Measurements from ENCODE around the gene CLBA1.

- TF ChIP-seq CHCHD3 (CRISPR knock-in tag; IDR thresholded peaks at IDR 0.05) (no peak), PREB (CRISPR knock-in tag; IDR thresholded peaks at IDR 0.05) (no peak), NFYB (IDR thresholded peaks at IDR 0.05; ENCODE audit: extremely low read depth, insufficient read length) (no peak), ZNF121 (CRISPR knock-in tag; conservative IDR thresholded peaks at IDR 0.05) (no peak), PCBP1 (IDR thresholded peaks at IDR 0.05; ENCODE audit: low read depth, low read length, poor library complexity, severe bottlenecking) (no peak)
These were observed 25.3 kb downstream of the CLBA1 start for GRCh38 chr14:105010891-105011291.

Measured in K562 (cell line).